SU-DHL-6 (cell line): ENCODE measurements around the gene PSMB1.

Source experiments
- H2AFZ ChIP-seq: fragments of 200-600 bp; sonication (generic); 2 replicates; pipeline ENCODE4 v1.6.1; 2014; ENCODE audit warnings: low read depth, mild to moderate bottlenecking, moderate library complexity, mixed read lengths, antibody characterized with exemption, low read length; ENCODE audit not compliant: severe bottlenecking
- H3F3A ChIP-seq: fragments of 200-600 bp; shearing (Covaris generic); 2 replicates; pipeline ENCODE4 v1.6.0; 2016; ENCODE audit warnings: antibody characterized with exemption, mild to moderate bottlenecking; ENCODE audit not compliant: insufficient read depth
- H3K27ac ChIP-seq: fragments of 200-600 bp; sonication (generic); 2 replicates; pipeline ENCODE4 v1.5.1; 2016; ENCODE audit warnings: low read depth, mild to moderate bottlenecking, low read length, moderate library complexity, mixed read lengths
- H3K27me3 ChIP-seq: fragments of 200-600 bp; sonication (generic), shearing (Covaris generic); 2 replicates; pipeline ENCODE4 v1.6.0; 2014; ENCODE audit warnings: mild to moderate bottlenecking, low read length
- H3K36me3 ChIP-seq: fragments of 200-600 bp; sonication (generic); 2 replicates; pipeline ENCODE4 v1.6.1; 2014; ENCODE audit warnings: mild to moderate bottlenecking, low read length, mixed read lengths
- H3K4me2 ChIP-seq: fragments of 300-600, 200-600 bp; shearing (Covaris generic), sonication (generic); 2 replicates; pipeline ENCODE4 v1.6.0; 2014; ENCODE audit warnings: low read length, low read depth, mild to moderate bottlenecking; ENCODE audit not compliant: poor library complexity, severe bottlenecking
- H3K4me3 ChIP-seq: fragments of 200-600 bp; sonication (generic); 2 replicates; pipeline ENCODE4 v1.5.1; 2014; ENCODE audit warnings: antibody characterized with exemption, low read length, mild to moderate bottlenecking, mixed read lengths; ENCODE audit not compliant: insufficient read depth, poor library complexity, severe bottlenecking
- H3K79me2 ChIP-seq: fragments of 200-600 bp; sonication (generic); 2 replicates; pipeline ENCODE4 v1.6.1; 2014; ENCODE audit warnings: mild to moderate bottlenecking, low read length, moderate library complexity; ENCODE audit not compliant: insufficient read depth
- H3K9ac ChIP-seq: fragments of 200-600 bp; sonication (generic); 2 replicates; pipeline ENCODE4 v1.7.0; 2014; ENCODE audit warnings: mild to moderate bottlenecking, low read length
- H3K9me2 ChIP-seq: fragments of 200-600 bp; sonication (generic); replicated peaks from 2 replicates; pipeline ENCODE4 v1.6.1; 2014; ENCODE audit warnings: low read length; ENCODE audit not compliant: insufficient read depth
- H3K9me3 ChIP-seq: fragments of 200-600 bp; sonication (generic); 2 replicates; pipeline ENCODE4 v1.6.1; 2014; ENCODE audit warnings: low read length, mixed read lengths; ENCODE audit not compliant: insufficient read depth
- H4K20me1 ChIP-seq: fragments of 200-600 bp; sonication (generic); 2 replicates; pipeline ENCODE4 v1.6.1; 2014; ENCODE audit warnings: low read depth, mild to moderate bottlenecking, antibody characterized with exemption, low read length, moderate library complexity, mixed read lengths
- CTCF ChIP-seq: fragments of 200-600 bp; sonication (generic); IDR thresholded peaks from one replicate; pipeline ENCODE4 v1.5.1; 2017; ENCODE audit warnings: antibody characterized with exemption, mild to moderate bottlenecking, low read length, moderate library complexity; ENCODE audit not compliant: insufficient read depth, poor library complexity, severe bottlenecking
- EZH2phosphoT487 ChIP-seq: fragments of 200-600 bp; sonication (generic), shearing (Covaris generic); conservative IDR thresholded peaks from 2 replicates; pipeline ENCODE4 v1.6.1; 2018; ENCODE audit warnings: mild to moderate bottlenecking, antibody characterized with exemption, low read length, moderate library complexity, mixed read lengths

The PSMB1 gene

GRCh38 chr6:170485159-170485558 is 67.9 kb downstream of the PSMB1 start:
- H4K20me1 ChIP-seq, result no peaks in the 10 kb centered on the region
- H3K27ac ChIP-seq, result no peak overlapping the region
- no peak overlapping the region for H3K4me3 ChIP-seq
- TF ChIP-seq CTCF (no peak), EZH2phosphoT487 (no peak)
- no peak overlapping the region for H3K4me2 ChIP-seq
- no peaks in the 10 kb centered on the region for H3K9me2 ChIP-seq
- no peaks in the 10 kb centered on the region for H3K27me3 ChIP-seq
- no peaks in the 10 kb centered on the region for H3F3A ChIP-seq
- H3K9me3 ChIP-seq, result no peaks in the 10 kb centered on the region
- no peak overlapping the region for H3K9ac ChIP-seq
- H2AFZ ChIP-seq, result no peak overlapping the region
- H3K79me2 ChIP-seq, result no peaks in the 10 kb centered on the region
- H3K36me3 ChIP-seq, result no peaks in the 10 kb centered on the region
